ENCODE measurements around the gene GLRA1.

Gene GLRA1

DNA sequence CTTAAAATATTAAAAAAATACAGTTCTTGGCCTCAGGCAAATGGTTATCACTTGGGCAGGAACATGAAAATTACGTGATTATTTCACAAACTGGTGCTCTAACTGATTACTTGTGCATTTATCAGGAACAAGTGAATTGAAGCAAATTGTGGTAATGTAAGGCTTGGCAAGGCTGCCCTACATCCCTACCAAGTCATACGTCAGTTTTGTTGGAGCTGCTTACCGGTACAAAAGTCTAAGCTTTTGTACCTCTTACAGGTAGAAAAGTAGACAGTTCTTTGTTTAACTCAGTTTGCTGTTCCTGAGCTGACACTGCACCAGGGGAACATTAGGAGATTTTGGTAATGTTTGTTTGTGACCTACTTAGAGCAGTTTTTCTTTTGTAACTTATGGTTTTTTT, 150.7 kb downstream of the GLRA1 start:
- no peak for DNase-seq (ENCODE audit: low read depth in 2 of 2)

DNA sequence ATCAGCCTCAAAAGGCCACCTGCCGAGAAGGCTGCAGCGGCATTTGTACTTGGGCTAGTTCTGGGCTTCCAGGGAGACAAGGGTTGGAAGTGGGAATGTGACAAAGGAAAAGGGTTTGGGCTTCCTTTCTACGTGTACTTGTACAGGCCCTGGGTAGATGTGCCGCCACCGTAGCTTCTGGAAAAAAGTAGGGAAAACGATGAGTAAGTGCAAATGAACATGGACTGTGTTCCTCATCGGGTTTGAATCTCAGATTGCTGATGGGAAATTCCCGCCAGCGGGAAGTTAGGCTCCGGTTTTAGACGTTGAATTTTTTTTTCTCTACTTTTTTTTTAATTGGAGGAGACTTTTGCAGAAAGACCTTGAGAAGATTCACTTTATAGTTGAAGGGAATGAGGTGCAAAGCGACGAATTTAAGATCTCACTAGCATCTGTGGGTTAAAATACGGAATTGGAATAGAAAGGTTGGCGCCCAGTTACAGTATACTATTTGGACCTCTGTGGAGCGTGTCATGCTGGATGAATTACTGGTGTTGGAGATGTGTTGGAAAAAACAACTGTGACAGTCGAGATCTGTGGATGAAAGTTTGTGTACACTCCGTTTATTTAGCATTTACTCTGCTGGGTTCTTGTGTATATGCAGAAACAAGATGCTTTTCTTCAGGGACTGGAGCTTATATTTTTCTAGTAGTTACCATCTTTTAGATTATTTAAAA, 151.6 kb downstream of the GLRA1 start:
- DNase-seq (ENCODE audit: low read depth in 2 of 2): no peak
